Prostate gland (tissue), 2 donors: ENCODE results near the gene SCYGR7.

Source experiments
- POLR2A ChIP-seq: fragments of 450-650 bp; IDR thresholded peaks from one replicate; pipeline ENCODE4 v1.6.1; 2016; ENCODE audit warnings: antibody characterized with exemption, mild to moderate bottlenecking
- TF ChIP-seq, protein P1 (sequence below), 4 experiments: fragments of 200-600 bp in 2 of 4; fragments of 450-650 bp in 2 of 4; sonication (generic) in 2 of 4; IDR thresholded peaks; 1 replicate in 3 of 4; 2 replicates in 1 of 4; pipeline ENCODE4 v1.5.1; 2016 to 2019; ENCODE audit warnings: antibody characterized with exemption in 4 of 4, mild to moderate bottlenecking in 2 of 4, moderate library complexity in 2 of 4

DNA sequence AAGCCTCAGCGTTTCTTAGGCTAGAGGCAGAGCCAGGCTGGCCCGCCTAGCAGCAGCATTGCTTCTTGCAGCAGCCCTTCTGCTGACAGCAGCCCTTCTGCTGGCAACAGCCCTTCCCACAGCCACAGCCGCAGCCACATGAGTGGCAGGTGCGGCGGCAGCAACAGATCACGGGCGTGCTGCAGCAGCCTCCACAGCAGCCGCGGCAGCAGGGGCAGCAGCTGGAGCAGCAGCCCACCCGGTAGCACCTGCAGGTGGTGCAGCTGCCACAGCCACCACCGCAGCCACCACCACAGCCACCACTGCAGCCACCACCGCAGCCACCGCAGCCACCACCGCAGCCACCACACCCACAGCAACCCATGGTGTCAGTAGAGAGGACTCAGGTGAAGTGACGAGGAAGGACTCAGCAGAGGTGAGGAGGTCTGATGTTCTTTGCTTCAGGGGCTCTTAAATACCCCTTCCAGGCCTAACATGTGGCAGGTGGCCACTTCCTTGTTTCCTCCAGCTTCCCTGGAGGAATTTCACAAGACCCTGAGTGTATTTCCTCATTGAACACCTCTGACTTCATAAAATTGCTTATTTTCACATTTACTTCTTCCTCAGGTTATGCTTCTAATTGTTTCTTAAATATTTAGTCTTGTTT is 3.6 kb upstream of the SCYGR7 start, which contains the start of gene SCYGR6:
- TF ChIP-seq, protein P1, sequence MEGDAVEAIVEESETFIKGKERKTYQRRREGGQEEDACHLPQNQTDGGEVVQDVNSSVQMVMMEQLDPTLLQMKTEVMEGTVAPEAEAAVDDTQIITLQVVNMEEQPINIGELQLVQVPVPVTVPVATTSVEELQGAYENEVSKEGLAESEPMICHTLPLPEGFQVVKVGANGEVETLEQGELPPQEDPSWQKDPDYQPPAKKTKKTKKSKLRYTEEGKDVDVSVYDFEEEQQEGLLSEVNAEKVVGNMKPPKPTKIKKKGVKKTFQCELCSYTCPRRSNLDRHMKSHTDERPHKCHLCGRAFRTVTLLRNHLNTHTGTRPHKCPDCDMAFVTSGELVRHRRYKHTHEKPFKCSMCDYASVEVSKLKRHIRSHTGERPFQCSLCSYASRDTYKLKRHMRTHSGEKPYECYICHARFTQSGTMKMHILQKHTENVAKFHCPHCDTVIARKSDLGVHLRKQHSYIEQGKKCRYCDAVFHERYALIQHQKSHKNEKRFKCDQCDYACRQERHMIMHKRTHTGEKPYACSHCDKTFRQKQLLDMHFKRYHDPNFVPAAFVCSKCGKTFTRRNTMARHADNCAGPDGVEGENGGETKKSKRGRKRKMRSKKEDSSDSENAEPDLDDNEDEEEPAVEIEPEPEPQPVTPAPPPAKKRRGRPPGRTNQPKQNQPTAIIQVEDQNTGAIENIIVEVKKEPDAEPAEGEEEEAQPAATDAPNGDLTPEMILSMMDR (IDR thresholded peaks at IDR 0.05) = no peak
- TF ChIP-seq POLR2A = no peak
